Stimulated activated CD4-positive, alpha-beta T cell treated with anti-CD3 and anti-CD28 coated beads, Interleukin-4, amount 100 ng/mL, for 4 hours (primary cell): Measurements from ENCODE around the gene TMA7.

ENCODE experiments used
- DNase-seq, 2 experiments: peaks; one replicate each; pipeline ENCODE4 v3.0.0-alpha.2; 2020

The TMA7 gene

GRCh38 chr3:48409291-48410201 is 30.5 kb upstream of the TMA7 start:
- DNase-seq: peak in 1 of 2 experiments; percentile 0

GRCh38 chr3:48410205-48411040 is 29.6 kb upstream of the TMA7 start:
- no peak for DNase-seq

GRCh38 chr3:48411041-48411588 is 28.9 kb upstream of the TMA7 start:
- DNase-seq: no peak

- no peak for DNase-seq
These were observed 28.3 kb upstream of the TMA7 start for GRCh38 chr3:48411606-48412374.

- DNase-seq: no peak
These were observed 27.6 kb upstream of the TMA7 start for GRCh38 chr3:48412375-48413001.

- DNase-seq: no peak
These were observed 27.0 kb upstream of the TMA7 start for GRCh38 chr3:48413086-48413485.

- no peak for DNase-seq
These were observed 26.4 kb upstream of the TMA7 start for GRCh38 chr3:48413611-48414010.

GRCh38 chr3:48414376-48415250 is 25.4 kb upstream of the TMA7 start:
- no peak for DNase-seq

GRCh38 chr3:48415251-48415953 is 24.7 kb upstream of the TMA7 start:
- DNase-seq: no peak

GRCh38 chr3:48416091-48416505 is 24.0 kb upstream of the TMA7 start:
- DNase-seq: no peak

GRCh38 chr3:48416546-48416945 is 23.5 kb upstream of the TMA7 start:
- no peak for DNase-seq

GRCh38 chr3:48417529-48418108 is 22.4 kb upstream of the TMA7 start:
- no peak for DNase-seq

GRCh38 chr3:48418140-48418539 is 21.9 kb upstream of the TMA7 start:
- no peak for DNase-seq

- DNase-seq: no peak
These were observed 21.4 kb upstream of the TMA7 start for GRCh38 chr3:48418651-48419050.

- no peak for DNase-seq
These were observed 20.9 kb upstream of the TMA7 start for GRCh38 chr3:48419149-48419548.

- DNase-seq: no peak
These were observed 20.5 kb upstream of the TMA7 start for GRCh38 chr3:48419597-48419996.

GRCh38 chr3:48420561-48420960 is 19.5 kb upstream of the TMA7 start:
- no peak for DNase-seq

- no peak for DNase-seq
These were observed 17.8 kb upstream of the TMA7 start for GRCh38 chr3:48422272-48422671.

GRCh38 chr3:48422681-48423080 is 17.4 kb upstream of the TMA7 start:
- DNase-seq: no peak

- DNase-seq: no peak
These were observed 16.7 kb upstream of the TMA7 start for GRCh38 chr3:48423241-48423882.
